GM21723 (cell line): Measurements from ENCODE around the gene ELANE.

Experiments used
- ATAC-seq: cut with Tn5 transposase; IDR thresholded peaks from one replicate; pipeline ENCODE4 v1.9.1; 2021; ENCODE audit warnings: mild to moderate bottlenecking, moderate library complexity; ENCODE audit not compliant: unreplicated experiment

The ELANE gene

DNA sequence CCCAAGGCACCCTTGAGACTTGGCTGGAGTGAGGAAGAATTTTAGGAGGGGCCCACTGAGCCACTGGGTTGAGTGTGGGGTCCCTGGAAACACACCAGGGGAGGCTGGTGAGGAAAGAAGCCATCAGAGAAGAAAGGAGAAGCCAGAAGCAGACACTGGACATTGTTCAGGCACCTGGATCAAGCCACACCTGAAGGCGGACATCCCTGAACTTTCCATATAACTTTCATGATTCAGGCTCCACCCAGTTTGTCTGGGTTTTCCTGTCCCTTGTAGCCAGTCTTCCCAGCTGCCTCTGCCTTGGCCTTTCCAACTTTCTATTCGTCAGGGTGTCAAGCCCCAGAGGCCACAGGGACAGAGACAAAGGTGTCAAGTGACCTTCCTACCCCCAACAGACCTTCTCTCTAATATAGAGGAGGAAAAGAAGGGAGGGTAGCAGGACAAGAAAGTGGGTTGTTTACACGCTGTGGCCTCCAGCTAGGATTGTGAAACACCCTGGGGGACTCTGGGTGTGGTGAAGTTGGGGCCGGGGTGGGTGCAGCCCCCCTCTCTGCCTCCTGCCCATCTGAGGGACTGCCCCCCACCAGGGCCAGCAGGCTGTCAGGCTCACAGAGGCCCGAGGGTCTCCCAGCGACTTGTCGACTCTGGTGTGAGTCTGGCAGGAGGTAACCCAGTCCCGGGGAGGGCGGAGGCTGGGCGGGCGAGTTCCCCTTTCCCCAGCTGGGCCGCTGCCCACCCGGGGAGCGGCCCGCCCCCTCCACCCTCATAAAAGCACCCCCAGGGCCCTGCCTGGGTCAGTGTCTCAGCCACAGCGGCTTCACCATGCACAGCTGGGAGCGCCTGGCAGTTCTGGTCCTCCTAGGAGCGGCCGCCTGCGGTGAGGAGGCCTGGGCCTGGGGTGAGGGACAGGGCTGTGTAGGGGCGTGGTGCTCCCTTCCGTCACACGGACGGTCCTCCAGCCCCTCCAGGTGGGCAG lies 7.1 kb downstream of the ELANE start, which contains the start of gene CFD:
Gene CFD (plus strand): TSS at position 797 of the 976 bp plus-strand sequence. CDS start 26 bp downstream, at position 823.
- no peak for ATAC-seq

DNA sequence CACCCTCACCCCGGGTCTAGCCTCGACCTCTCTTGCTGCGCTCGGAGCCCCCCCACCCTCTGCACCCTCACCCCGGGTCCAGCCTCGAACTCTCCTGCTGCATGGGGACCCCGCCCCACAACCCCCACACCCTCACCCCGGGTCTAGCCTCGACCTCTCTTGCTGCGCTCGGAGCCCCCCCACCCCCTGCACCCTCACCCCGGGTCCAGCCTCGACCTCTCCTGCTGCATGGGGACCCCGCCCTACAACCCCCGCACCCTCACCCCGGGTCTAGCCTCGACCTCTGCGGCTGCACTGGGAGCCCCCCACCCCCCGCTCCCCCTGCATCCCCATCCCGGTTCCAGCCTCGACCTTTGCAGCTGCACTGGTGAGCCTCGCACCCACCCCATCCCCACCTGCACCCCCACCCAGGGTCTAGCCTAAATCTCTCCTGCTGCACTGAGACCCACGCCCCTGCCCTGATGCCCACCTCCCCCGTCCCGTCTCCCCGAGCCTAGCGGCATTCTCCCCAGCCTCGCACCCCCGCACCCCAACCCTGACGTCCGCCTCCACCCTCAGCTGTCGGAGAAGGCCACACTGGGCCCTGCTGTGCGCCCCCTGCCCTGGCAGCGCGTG lies 9.1 kb downstream of the ELANE start:
- ATAC-seq: no peak

DNA sequence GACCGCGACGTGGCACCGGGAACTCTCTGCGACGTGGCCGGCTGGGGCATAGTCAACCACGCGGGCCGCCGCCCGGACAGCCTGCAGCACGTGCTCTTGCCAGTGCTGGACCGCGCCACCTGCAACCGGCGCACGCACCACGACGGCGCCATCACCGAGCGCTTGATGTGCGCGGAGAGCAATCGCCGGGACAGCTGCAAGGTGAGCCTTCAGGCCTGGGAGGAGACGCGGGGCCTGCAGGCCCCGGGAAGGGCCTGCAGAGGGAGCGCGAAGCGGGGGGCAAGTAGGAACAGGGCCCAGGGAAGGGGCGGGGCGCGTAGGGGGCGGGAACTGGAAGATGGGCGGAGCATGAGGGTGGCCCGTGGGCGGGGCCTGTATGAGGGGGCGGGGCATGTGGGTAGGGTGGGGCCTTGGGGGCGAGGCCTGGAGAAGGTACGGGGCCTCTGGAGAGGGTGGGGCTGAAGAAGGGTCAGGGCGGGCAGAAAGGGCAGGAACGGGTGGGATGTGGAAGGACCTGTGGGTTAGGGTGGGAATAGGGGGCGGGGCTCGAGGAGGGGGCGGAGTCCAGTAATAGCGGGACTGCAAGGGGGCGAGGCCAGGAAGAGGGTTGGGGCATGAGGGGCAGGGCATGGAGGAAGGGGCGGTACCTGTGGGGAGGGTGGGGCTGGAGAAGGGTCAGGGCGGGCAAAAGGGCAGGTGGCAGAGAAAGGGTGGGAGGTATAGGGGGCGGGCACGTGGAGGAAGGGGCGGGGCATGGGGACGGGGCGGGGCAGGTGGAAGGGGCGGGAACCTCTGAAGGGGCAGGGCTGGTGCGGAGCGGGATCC lies 9.9 kb downstream of the ELANE start:
- ATAC-seq: no peak

DNA sequence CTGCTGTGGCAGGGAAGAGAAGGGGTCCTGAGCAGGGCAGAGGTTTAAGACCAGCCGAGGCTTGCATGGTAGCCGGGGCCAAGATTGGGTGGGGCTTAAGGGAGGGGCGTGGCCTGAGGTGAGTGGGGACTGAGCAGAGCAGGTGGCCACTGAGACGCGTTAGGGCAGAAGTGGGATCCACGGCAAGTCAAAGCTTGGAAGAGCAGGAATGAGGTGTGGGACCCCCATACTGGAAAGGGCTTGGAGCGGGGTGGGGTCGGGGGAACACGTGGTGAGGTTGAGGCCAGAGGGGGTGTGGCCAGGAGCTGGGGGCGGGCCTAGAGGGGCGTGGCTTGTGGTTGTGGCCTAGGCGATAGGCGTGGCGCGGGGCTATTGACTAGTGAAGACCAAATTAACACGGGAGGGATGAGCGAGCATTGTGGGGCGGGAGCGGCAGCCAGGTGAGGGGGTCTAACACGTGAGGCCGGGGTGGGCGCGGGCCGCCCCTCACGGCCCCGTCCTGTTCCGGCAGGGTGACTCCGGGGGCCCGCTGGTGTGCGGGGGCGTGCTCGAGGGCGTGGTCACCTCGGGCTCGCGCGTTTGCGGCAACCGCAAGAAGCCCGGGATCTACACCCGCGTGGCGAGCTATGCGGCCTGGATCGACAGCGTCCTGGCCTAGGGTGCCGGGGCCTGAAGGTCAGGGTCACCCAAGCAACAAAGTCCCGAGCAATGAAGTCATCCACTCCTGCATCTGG lies 10.6 kb downstream of the ELANE start:
- no peak for ATAC-seq

DNA sequence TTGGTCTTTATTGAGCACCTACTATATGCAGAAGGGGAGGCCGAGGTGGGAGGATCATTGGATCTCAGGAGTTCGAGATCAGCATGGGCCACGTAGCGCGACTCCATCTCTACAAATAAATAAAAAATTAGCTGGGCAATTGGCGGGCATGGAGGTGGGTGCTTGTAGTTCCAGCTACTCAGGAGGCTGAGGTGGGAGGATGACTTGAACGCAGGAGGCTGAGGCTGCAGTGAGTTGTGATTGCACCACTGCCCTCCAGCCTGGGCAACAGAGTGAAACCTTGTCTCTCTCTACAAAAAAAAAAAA lies 11.2 kb downstream of the ELANE start:
- ATAC-seq: no peak

DNA sequence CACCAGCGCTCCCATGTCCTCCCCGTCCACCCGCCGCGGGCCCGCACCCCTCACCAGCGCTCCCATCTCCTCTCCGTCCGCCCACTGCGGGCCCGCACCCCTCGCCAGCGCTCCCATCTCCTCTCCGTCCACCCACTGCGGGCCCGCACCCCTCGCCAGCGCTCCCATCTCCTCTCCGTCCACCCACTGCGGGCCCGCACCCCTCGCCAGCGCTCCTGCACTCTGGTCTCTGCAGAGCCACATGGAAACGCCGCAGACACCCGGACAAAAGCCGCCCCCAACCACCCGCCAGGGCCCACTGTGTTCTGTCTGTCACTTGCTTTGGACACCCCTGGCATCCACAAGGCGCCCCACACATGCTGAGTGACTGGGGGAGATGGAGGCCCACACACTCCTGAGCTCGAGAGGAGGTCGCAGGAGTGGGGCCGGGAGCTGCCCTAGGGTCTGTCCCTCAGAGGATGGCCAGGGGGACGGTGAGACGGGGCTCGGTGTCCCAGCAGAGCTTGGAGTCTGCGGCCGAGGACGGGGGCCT lies 14.7 kb downstream of the ELANE start:
- no peak for ATAC-seq

DNA sequence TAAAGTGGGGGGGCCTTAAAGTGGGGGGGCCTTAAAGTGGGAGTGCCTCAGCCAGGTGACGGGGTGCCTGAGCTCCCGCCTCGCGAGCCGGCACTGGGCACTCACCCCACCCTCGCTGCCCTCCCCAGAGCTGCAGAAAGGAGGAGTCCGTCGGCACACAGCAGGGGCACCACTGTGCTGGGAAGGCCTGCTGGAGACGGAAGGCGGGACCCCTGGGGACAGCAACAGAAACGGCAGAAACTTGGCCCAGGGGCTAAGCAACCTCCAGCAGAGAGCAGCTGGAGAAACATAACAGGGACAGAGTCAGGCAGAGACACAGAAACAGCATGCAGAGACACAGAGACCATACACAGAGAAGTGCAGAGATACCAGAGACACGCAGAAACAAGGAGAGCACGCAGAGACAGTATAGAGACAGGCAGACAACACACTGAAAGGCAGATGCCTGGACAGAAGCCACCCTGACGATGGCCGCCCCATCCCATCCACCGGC lies 15.2 kb downstream of the ELANE start:
- no peak for ATAC-seq

DNA sequence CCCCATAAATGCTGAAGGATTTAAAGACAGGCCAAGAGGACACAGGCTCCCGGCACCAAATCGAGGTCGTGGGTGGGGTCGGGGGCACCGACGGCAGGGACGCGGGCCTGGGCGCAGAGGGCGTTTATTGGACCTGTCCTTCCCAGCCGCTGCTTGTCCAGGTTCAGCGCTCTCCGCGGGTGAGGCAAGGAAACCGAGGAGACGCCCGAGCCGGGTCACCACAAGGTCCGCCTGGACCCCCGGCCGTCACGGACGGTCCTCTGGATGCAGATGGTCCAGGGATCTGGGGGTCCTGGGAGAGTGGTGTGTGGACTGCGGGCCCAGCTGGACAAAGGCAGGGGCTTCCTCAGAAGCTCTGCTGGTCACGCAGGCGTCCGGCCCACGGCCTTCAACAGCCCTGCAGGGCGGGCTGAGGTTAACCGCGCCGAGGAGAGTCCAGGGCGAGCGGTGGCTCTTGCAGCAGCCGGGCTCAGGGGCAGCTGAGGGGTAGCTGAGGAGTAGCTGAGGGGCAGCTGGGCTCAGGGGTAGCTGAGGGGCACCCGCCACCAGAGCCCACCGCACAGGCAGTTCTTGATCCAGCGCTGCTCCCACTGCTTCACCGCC lies 15.9 kb downstream of the ELANE start:
- ATAC-seq: no peak

DNA sequence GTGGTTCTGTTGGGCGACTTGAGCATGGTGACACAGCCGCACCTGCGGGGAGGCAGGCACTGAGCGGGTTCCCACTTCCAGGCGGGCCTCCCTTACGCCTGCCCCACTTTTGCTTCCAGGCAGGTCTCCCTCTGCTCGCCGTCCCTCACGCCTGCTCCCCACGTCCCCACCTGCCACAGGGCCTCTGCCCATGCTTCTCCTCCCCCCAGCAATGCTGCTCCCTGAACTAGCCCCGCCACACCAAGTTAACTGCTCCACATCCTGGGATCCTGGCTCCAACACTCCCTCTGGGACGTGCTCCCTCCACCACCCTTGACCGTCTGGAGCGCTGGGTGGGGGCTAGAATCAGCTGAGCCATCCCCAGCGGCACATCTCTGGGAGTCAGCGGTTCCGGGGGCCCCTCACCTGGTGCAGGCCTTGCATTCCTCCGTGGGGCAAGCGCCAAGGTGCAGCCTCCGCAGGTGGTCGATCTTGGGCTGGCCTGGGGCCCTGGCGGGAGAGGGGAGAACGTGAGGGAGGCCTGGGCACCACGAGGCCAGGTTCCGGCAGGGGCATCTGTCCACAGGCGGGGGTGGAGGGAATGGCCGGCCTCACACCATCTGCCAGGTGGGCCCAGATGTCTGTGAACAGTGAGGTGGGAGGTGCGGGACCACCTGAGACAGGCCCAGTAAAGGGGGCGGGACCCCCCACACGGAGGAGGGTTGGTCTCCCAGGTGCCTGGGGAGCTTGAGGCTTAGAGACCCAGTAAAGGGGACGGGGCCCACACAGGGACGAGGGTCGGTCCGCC lies 16.5 kb downstream of the ELANE start:
- ATAC-seq: no peak

DNA sequence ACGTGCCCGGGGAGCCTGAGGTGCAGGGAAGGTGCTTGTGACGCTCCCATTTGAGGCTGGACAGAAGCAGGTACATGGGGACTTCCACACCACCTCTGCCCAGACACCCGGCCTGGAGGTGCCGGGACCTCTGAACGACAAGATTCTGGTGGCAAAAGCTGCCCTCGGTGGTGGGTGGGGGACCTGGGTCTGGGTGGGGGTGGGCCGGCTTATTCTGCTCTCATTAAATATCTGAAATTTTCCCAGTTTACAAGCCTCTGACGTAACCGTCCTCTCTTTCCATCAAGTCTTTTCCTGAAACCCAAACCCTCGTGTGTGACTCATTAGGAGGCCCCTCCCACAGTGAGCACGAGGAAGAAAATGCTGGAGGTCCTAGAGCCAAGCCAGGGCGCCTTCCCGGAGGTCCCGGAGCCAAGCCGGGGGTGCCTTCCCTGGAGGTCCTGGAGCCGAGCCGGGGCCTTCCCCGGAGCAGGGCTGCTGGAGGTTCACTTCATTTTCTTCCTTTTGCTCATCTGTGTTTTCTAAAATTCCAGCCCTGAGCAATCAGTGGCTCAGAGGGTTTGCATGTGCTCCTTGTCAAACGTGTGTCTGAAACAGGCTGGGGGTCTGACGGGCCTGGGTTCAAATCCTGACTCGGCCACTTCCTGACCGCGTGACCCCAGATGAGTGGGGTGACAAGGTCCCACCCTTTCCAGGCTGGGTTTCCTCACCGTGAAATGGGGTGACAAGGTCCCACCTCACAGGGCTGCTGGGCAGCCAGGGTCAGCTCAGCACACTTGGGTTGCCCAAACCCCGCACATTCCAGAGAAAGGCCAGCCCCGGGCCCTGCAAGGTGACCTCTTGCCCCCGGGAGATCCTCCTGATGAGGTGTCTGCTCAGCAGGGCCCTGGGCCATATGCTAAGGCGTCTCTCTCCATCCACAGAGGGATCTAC lies 17.4 kb downstream of the ELANE start:
- ATAC-seq: no peak

DNA sequence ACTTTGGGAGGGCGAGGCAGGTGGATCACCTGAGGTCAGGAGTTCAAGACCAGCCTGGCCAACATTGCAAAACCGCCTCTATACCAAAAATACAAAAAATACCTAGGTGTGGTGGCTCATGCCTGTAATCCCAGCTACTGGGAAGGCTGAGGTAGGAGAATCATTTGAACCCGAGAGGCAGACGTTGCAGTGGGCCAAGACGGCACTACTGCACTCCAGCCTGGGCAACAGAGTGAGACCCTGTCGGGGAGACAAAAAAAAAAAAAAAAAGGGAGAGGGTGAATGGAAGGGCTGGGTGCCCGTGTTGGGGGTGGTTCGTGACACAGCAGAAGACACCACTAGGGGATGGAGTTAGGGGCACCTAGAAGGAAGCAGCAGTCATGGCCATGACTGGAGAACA lies 18.2 kb downstream of the ELANE start:
- no peak for ATAC-seq

DNA sequence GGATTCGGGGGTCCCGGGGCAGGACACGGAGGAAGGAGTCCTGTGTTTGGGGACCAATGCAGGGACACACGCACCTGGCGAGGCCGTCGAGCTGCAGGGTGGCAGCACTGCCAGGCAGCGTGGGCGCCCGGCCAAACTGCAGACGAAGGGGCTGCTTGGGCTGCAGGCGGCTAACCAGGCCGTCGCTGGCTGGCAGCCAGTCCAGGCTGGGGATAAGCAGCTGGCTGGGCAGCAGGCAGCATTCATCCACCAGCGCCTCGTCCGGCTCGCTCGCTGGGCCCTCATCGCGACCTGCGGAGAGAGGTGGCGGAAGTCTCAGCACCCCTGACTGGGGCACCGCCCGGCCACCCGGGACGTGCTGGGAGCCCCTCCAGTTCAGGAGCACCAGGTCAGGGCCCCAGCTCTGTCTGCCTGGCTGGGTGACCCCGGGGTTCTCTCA lies 18.9 kb downstream of the ELANE start:
- no peak for ATAC-seq

DNA sequence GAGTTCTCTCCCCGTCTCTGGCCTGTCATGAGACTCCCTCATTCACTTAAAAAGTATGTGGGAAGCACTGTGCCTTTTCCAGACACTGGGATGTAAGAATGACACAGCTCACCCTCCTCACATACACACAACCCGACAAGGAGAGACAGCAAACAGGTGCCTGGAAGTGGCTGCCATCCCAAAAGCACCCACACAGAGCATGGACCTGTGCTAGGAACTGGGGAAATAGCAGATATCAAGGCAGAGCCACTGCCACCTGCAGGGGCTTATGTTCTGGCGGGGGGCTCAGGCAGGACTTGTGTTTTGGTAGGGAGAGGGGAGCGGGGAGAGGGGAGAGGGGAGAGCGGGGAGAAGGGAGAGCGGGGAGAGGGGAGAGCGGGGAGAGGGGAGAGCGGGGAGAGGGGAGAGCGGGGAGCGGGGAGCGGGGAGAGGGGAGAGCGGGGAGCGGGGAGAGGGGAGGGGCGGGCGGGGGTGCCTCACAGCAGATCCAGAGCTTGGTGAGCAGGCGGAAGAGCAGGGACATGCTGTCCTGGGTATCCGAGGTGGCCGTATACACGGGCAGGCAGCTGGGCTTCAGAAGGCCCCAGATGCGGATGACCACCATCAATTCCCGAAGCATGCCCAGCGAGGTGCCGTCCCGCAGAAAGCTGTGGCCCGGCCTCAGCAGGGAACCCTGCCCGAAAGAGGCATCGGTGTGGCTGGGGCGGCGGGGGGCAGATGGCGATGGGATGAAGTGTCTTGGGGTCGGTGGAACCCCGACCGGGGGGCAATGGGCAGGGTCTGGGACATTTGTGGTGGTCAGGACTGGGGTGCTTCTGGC lies 19.6 kb downstream of the ELANE start:
- no peak for ATAC-seq

DNA sequence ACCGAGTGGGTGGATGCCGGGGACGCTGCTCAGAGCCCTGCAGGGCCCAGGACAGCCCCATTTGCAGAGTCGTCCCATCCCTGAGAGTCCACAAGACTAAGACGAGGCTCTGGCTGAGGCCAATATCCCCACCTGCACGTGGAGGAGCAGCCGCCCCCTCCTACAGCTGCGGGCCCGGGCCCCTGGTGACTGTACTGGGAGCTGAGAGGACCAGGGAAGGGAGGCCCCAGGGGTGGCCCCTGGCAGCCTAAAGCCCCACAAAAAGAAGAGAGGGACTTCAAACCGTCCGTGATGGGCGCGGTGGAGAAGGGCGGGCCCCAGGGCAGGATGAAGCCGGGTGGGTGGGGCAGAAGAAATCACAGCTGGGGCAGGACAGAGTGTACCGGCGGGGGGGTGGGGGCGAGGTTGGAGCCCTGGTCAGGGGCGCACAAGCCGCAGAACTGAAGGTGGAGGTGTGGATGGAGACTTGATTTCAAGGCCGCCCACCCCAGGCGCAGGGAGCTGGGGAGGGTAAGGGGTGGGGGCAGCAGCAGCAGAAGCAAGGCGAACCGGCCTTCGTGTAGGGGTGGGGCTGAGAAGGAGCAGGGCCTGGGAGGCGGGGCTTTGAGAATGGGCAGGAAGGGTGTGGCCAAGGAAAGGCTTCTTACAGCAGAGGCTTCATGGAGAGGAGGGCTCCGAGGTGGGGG lies 20.3 kb downstream of the ELANE start:
- ATAC-seq: peak; percentile 49

DNA sequence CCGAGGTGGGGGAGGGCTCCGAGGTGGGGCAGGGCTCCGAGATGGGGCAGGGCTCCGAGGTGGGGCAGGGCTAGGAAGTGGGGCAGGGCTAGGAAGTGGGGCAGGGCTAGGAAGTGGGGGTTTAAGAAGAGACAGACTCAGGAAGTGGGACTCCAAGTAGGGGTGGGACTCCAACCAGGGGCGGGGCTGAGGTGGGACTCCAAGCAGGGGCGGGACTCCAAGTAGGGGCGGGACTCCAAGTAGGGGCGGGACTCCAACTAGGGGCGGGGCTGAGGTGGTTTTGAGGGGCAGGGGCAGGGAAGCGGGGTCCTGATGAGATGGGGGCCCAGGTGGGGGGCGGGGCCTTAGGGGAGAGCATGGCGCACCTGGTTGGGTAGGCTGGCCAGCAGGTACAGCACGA lies 21.0 kb downstream of the ELANE start:
- ATAC-seq: no peak

DNA sequence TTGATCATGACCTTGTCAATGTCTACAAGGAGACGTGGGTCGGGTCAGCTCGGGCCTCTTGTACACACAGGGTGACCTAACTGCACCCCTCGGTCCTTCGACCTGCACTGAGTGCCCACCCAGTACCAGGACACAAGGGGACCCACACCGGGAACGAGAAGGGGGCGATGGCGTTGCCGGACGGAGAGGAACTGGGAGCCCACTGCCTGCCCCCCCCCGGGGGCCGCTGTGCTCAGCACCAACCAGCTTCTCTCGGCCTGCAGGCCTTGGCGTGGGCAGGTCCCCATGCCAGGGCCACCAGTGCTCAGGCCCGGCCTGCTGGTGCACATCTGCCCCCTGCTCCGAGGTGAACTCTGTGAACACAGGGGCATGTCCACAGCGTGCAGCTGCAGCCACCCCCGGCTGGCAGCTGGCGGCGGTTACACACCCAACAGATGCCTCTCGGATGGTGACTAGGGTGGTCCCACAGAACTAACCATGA lies 21.5 kb downstream of the ELANE start:
- ATAC-seq: no peak
